LNCaP clone FGC (cell line): ENCODE results near the gene FRMD4A.

ENCODE experiments used
- DNase-seq: peaks from one replicate; pipeline ENCODE4 v3.0.0-alpha.2; 2011; ENCODE audit warnings: low read depth
- H3K4me3 ChIP-seq: 2 replicates; pipeline ENCODE4 v1.5.1; 2011; ENCODE audit warnings: mild to moderate bottlenecking, low read depth, low read length, control low read depth
- TF ChIP-seq, protein P1 (sequence below): IDR thresholded peaks from 2 replicates; pipeline ENCODE4 v1.5.1; 2012; ENCODE audit warnings: mild to moderate bottlenecking; ENCODE audit not compliant: control insufficient read depth, insufficient read depth; ENCODE audit errors: extremely low read depth

The FRMD4A gene

GRCh38 chr10:13633689-13634088 is 697.0 kb downstream of the FRMD4A start:
- TF ChIP-seq, protein P1, sequence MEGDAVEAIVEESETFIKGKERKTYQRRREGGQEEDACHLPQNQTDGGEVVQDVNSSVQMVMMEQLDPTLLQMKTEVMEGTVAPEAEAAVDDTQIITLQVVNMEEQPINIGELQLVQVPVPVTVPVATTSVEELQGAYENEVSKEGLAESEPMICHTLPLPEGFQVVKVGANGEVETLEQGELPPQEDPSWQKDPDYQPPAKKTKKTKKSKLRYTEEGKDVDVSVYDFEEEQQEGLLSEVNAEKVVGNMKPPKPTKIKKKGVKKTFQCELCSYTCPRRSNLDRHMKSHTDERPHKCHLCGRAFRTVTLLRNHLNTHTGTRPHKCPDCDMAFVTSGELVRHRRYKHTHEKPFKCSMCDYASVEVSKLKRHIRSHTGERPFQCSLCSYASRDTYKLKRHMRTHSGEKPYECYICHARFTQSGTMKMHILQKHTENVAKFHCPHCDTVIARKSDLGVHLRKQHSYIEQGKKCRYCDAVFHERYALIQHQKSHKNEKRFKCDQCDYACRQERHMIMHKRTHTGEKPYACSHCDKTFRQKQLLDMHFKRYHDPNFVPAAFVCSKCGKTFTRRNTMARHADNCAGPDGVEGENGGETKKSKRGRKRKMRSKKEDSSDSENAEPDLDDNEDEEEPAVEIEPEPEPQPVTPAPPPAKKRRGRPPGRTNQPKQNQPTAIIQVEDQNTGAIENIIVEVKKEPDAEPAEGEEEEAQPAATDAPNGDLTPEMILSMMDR: no peak
- no peak for DNase-seq
- no peak overlapping the region for H3K4me3 ChIP-seq

DNA sequence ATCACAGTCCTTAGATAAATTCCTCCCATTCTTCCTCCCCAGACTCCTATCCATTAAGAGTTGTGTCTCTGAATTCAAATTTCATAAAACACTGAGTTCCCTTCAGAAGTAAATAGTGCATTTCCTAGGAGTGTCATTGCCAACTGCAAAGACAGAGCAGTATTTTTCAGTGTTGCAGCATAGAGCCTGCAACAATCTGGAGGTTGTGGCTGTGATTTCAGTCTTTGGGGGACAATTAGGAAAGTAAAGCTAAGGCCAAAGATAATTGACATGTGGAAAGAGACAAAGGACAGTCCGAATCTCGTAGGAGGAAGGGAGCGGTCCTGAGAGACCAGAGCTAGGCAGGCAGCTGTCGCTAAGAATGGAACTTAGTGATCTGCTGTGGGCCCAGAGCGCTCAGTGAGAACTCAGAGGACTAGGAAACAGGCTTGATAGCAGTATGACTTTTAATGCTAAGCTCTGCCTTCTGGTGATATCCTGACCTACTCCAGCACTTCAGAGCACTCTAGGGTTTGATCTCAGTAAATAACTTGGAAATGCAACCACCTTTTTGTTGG is 697.8 kb downstream of the FRMD4A start:
- TF ChIP-seq, protein P1: no peak
- H3K4me3 ChIP-seq: no peak overlapping the region
- no peak for DNase-seq

GRCh38 chr10:13632440-13632839 is 698.3 kb downstream of the FRMD4A start:
- TF ChIP-seq, protein P1: no peak
- DNase-seq: no peak

DNA sequence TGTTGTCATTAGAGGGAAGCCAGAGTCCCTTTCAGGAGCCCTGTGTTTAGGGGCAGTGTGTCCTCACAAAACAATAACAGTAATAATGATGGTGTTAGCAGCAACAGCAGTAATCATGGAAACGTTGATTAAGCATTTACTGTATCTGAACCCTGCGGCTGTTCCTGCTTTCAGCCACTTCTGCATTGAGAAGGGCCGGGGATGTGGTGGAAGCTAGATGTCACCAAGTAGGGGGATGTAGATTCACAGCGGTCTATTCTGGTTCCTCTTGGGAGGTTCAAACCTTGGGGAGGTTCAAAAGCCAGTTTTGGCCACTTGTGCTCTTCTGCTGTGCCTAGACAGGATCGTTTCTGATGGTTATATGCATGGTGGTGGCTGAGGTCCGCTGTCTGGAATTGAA is 699.1 kb downstream of the FRMD4A start:
- TF ChIP-seq, protein P1: no peak
- H3K4me3 ChIP-seq: no peak overlapping the region
- DNase-seq: no peak

More at GRCh38 chr10:13632440-13632839, 698.3 kb downstream of the FRMD4A start:
- H3K4me3 ChIP-seq: no peak overlapping the region

- peak; percentile 59 for DNase-seq
- TF ChIP-seq, protein P1: no peak
- no peak overlapping the region for H3K4me3 ChIP-seq
Measured at GRCh38 chr10:13630231-13630630, 700.5 kb downstream of the FRMD4A start.

DNA sequence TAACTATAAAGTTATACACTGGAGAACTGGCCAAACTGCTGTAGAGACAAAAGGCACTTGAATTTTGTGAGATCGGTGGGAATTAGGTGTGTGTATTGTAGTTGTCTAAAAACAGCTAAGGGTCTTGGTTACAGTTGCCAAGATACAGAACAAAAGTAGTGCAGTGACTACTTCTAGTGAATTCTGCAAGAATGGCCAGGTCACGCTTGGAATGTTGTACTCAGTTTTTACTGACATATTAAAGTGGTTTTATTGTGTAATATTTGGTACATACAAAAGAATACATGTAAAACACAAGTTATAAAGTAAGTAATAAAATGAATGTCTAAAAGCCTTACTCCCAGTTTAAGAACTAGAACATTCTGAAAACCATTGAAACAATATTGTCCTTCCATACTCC is 701.6 kb downstream of the FRMD4A start:
- no peak overlapping the region for H3K4me3 ChIP-seq
- peak; percentile 54 for DNase-seq
- TF ChIP-seq, protein P1: no peak

- DNase-seq: peak; percentile 57
- no peak overlapping the region for H3K4me3 ChIP-seq
- TF ChIP-seq, protein P1: no peak
Measured at GRCh38 chr10:13628661-13629060, 702.1 kb downstream of the FRMD4A start.
